Astrocyte of the spinal cord (primary cell): ENCODE measurements around the gene ALDH1A2.

Experiments
- DNase-seq: peaks from one replicate; pipeline ENCODE4 v3.0.0; 2011; ENCODE audit warnings: low read depth, low spot score
- H3K4me3 ChIP-seq: 2 replicates; pipeline ENCODE4 v1.5.1; 2011; ENCODE audit warnings: low read depth, mild to moderate bottlenecking, low read length, moderate library complexity
- in situ Hi-C: cut with HindIII; loops from 2 replicates; pipeline ENCODE4 v1.10.0; 2017; ENCODE audit warnings: low sequenced_read_pairs
- TF ChIP-seq, protein P1 (sequence below): IDR thresholded peaks from 2 replicates; pipeline ENCODE4 v1.5.1; 2012; ENCODE audit warnings: low read depth, mild to moderate bottlenecking, low read length, inconsistent platforms

The ALDH1A2 gene

DNA sequence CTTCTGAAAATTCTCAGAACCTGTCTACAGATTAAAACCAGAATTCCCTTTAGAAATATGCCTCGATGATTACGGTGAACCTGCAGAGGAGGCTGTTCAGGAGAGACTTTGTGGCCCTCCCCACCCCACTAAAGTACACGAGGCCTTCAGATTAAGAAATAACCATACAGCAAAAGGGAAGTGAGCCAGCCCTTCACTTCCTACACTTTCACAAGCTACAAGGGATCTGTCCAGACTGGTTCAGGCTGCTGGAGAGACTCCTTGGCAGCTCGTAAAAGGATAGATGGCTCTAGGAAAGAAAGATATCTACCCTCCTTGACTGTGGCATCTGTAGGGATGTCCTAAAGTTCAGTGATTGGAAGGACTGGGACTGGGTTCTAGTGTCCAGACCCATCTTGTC lies 102.6 kb downstream of the ALDH1A2 start:
- no peak for DNase-seq
- TF ChIP-seq, protein P1, sequence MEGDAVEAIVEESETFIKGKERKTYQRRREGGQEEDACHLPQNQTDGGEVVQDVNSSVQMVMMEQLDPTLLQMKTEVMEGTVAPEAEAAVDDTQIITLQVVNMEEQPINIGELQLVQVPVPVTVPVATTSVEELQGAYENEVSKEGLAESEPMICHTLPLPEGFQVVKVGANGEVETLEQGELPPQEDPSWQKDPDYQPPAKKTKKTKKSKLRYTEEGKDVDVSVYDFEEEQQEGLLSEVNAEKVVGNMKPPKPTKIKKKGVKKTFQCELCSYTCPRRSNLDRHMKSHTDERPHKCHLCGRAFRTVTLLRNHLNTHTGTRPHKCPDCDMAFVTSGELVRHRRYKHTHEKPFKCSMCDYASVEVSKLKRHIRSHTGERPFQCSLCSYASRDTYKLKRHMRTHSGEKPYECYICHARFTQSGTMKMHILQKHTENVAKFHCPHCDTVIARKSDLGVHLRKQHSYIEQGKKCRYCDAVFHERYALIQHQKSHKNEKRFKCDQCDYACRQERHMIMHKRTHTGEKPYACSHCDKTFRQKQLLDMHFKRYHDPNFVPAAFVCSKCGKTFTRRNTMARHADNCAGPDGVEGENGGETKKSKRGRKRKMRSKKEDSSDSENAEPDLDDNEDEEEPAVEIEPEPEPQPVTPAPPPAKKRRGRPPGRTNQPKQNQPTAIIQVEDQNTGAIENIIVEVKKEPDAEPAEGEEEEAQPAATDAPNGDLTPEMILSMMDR: no peak
- in situ Hi-C loops: no loop called here
- H3K4me3 ChIP-seq: no peak overlapping the region

GRCh38 chr15:57961919-57962318 lies 103.6 kb downstream of the ALDH1A2 start:
- in situ Hi-C loops: no loop called here
- no peak overlapping the region for H3K4me3 ChIP-seq
- TF ChIP-seq, protein P1: no peak
- DNase-seq: no peak

DNA sequence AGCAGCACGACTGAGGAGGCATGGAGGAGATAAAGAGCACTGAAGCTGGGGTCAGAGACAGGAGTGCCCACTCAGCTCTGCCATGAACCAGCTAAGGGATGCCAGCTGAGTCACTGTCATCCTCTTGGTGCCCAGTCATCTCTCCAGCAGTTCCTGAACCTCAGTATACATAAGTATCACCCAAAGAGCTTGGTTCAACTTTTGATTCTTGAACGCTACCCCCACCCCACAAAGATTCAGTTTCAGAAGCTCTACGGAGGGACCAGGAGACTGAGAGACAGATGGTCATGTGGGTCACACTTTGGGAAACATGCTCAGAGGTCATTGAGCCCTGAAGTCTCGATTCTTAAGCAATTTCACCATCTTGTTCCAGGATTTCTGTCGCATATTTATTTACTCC lies 108.4 kb downstream of the ALDH1A2 start:
- no peak overlapping the region for H3K4me3 ChIP-seq
- TF ChIP-seq, protein P1: no peak
- no peak for DNase-seq
- in situ Hi-C loops: no loop called here

DNA sequence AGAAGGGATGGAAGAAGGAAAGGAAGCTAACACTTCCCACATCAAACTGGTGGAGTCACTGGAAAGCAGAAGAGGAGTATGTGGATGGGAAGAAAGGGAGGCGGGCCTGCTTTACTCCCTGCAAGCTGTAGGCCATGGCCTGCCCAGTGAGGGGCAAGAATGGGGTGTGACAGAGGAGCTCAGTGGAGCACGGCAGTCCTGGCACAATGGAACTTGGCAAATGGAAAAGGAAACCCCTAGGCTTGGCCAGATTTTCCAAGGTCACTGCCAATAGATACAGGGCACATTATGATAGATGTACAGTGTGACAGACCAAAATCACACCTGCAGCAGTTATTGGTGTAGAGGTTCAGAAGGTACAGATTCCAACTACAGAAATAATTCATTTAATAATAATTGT lies 111.6 kb downstream of the ALDH1A2 start:
- in situ Hi-C loops: no loop called here
- no peak for DNase-seq
- H3K4me3 ChIP-seq: no peak overlapping the region
- TF ChIP-seq, protein P1: no peak

- in situ Hi-C loops: no loop called here
- TF ChIP-seq, protein P1: no peak
- H3K4me3 ChIP-seq: no peak overlapping the region
- no peak for DNase-seq
Observed at GRCh38 chr15:57951328-57951932, 114.1 kb downstream of the ALDH1A2 start.

- TF ChIP-seq, protein P1: no peak
- in situ Hi-C loops: no loop called here
- DNase-seq: no peak
- H3K4me3 ChIP-seq: no peak overlapping the region
Observed at GRCh38 chr15:57950381-57950946, 115.0 kb downstream of the ALDH1A2 start.
